HG02943 (cell line): ENCODE measurements around the gene SORCS2.

Experiments used
- ATAC-seq: cut with Tn5 transposase; IDR thresholded peaks from one replicate; pipeline ENCODE4 v1.9.1; 2021; ENCODE audit warnings: mild to moderate bottlenecking, low read depth, moderate library complexity; ENCODE audit not compliant: unreplicated experiment

Gene SORCS2

GRCh38 chr4:7396186-7396910 is 204.0 kb downstream of the SORCS2 start:
- ATAC-seq = no peak

- ATAC-seq = no peak
Measured at GRCh38 chr4:7397206-7398103, 205.1 kb downstream of the SORCS2 start.

- no peak for ATAC-seq
Measured at GRCh38 chr4:7398104-7398423, 205.7 kb downstream of the SORCS2 start.

GRCh38 chr4:7398788-7399439 is 206.6 kb downstream of the SORCS2 start:
- no peak for ATAC-seq

GRCh38 chr4:7399440-7400234 is 207.3 kb downstream of the SORCS2 start:
- ATAC-seq = no peak

GRCh38 chr4:7400671-7401298 is 208.4 kb downstream of the SORCS2 start:
- no peak for ATAC-seq

- ATAC-seq = no peak
Measured at GRCh38 chr4:7402526-7402925, 210.2 kb downstream of the SORCS2 start.

- ATAC-seq = no peak
Measured at GRCh38 chr4:7403001-7403400, 210.7 kb downstream of the SORCS2 start.

- ATAC-seq = no peak
Measured at GRCh38 chr4:7408166-7408565, 215.8 kb downstream of the SORCS2 start.

GRCh38 chr4:7410446-7410845 is 218.1 kb downstream of the SORCS2 start:
- no peak for ATAC-seq

- no peak for ATAC-seq
Measured at GRCh38 chr4:7411491-7411890, 219.2 kb downstream of the SORCS2 start.

GRCh38 chr4:7411896-7412553 is 219.7 kb downstream of the SORCS2 start:
- ATAC-seq = no peak

GRCh38 chr4:7412554-7412912 is 220.2 kb downstream of the SORCS2 start:
- ATAC-seq = no peak

- ATAC-seq = no peak
Measured at GRCh38 chr4:7414046-7414445, 221.7 kb downstream of the SORCS2 start.

- no peak for ATAC-seq
Measured at GRCh38 chr4:7414736-7415510, 222.6 kb downstream of the SORCS2 start.

GRCh38 chr4:7415927-7416686 is 223.8 kb downstream of the SORCS2 start:
- ATAC-seq = no peak

- no peak for ATAC-seq
Measured at GRCh38 chr4:7416745-7417432, 224.6 kb downstream of the SORCS2 start.

- ATAC-seq = no peak
Measured at GRCh38 chr4:7417639-7418038, 225.3 kb downstream of the SORCS2 start.
